GM23338 (cell line): ENCODE results near the gene PTPRE. TPM values are rescaled to one million over a fixed set of nuclear protein-coding genes. Genes with fewer than 3 reads are reported as not detected.

Experiments used
- ATAC-seq: fragments of 200-7000 bp; cut with Tn5 transposase; 3 replicates; pipeline ENCODE4 v1.9.1; 2020
- DNase-seq: peaks from one replicate; pipeline ENCODE4 v3.0.0-alpha.2; 2015; ENCODE audit warnings: low spot score
- H2AFZ ChIP-seq: fragments of 200-600 bp; sonication (generic); 2 replicates; pipeline ENCODE4 v1.8.0; 2016; ENCODE audit warnings: antibody characterized with exemption, mild to moderate bottlenecking, moderate library complexity
- H3F3A ChIP-seq: fragments of 200-600 bp; sonication (generic); replicated peaks from 2 replicates; pipeline ENCODE4 v1.8.0; 2017; ENCODE audit warnings: antibody characterized with exemption, mixed run types, low read depth
- H3K27ac ChIP-seq: fragments of 200-600 bp; sonication (generic); 2 replicates; pipeline ENCODE4 v1.6.1; 2016; ENCODE audit warnings: low read depth
- H3K27me3 ChIP-seq: fragments of 200-600 bp; sonication (generic); 2 replicates; pipeline ENCODE4 v1.8.0; 2016; ENCODE audit warnings: mild to moderate bottlenecking, mixed run types, moderate library complexity; ENCODE audit not compliant: insufficient read depth
- H3K36me3 ChIP-seq: fragments of 200-600 bp; sonication (generic); 2 replicates; pipeline ENCODE4 v1.8.0; 2016; ENCODE audit warnings: mild to moderate bottlenecking; ENCODE audit not compliant: insufficient read depth
- H3K4me1 ChIP-seq: fragments of 200-600 bp; sonication (generic); 2 replicates; pipeline ENCODE4 v1.8.0; 2016; ENCODE audit warnings: mild to moderate bottlenecking, moderate library complexity; ENCODE audit not compliant: insufficient read depth
- H3K4me2 ChIP-seq: fragments of 200-600 bp; sonication (generic); 2 replicates; pipeline ENCODE4 v1.7.1; 2017; ENCODE audit warnings: mixed run types
- H3K4me3 ChIP-seq: fragments of 200-600 bp; sonication (generic); 2 replicates; pipeline ENCODE4 v1.6.1; 2016; ENCODE audit warnings: mixed run types
- H3K79me2 ChIP-seq: fragments of 200-600 bp; sonication (generic); replicated peaks from 2 replicates; pipeline ENCODE4 v1.8.0; 2017; ENCODE audit warnings: mild to moderate bottlenecking; ENCODE audit not compliant: insufficient read depth
- H3K9me2 ChIP-seq: fragments of 200-600 bp; sonication (generic); 2 replicates; pipeline ENCODE4 v1.8.0; 2017; ENCODE audit not compliant: insufficient read depth
- H4K20me1 ChIP-seq: fragments of 200-600 bp; sonication (generic); replicated peaks from 2 replicates; pipeline ENCODE4 v1.8.0; 2017; ENCODE audit warnings: mild to moderate bottlenecking; ENCODE audit not compliant: insufficient read depth
- H3K27ac Mint-ChIP-seq: 2 replicates; pipeline ENCODE4 v1.8.0; 2020; ENCODE audit warnings: inconsistent platforms, mild to moderate bottlenecking, moderate library complexity, mixed read lengths
- H3K27me3 Mint-ChIP-seq: 3 replicates; pipeline ENCODE4 v1.8.0; 2022; ENCODE audit warnings: low read depth, mild to moderate bottlenecking, moderate library complexity, mixed read lengths, inconsistent platforms; ENCODE audit not compliant: insufficient read depth, poor library complexity
- H3K36me3 Mint-ChIP-seq: 3 replicates; pipeline ENCODE4 v1.8.0; 2021; ENCODE audit warnings: low read depth, mild to moderate bottlenecking, inconsistent platforms, moderate library complexity, mixed read lengths
- H3K4me1 Mint-ChIP-seq: 3 replicates; pipeline ENCODE4 v1.8.0; 2020; ENCODE audit warnings: mild to moderate bottlenecking, inconsistent platforms, mixed read lengths
- H3K4me3 Mint-ChIP-seq: 3 replicates; pipeline ENCODE4 v1.8.0; 2021; ENCODE audit warnings: moderate library complexity, mild to moderate bottlenecking, inconsistent platforms, mixed read lengths
- H3K9me3 Mint-ChIP-seq: 3 replicates; pipeline ENCODE4 v1.8.0; 2020; ENCODE audit warnings: moderate library complexity, mild to moderate bottlenecking, inconsistent platforms, mixed read lengths
- CREB1 ChIP-seq: fragments of 250-450 bp; sonication (Bioruptor Pico); IDR thresholded peaks from 2 replicates; pipeline ENCODE4 v1.5.0; 2020; ENCODE audit warnings: low read depth, mild to moderate bottlenecking, moderate library complexity
- EZH2 ChIP-seq: fragments of 200-600 bp; sonication (generic); IDR thresholded peaks from one replicate; pipeline ENCODE4 v1.8.0; 2017; ENCODE audit warnings: antibody characterized with exemption, mild to moderate bottlenecking, low read depth; ENCODE audit not compliant: unreplicated experiment
- EZH2phosphoT487 ChIP-seq: fragments of 200-600 bp; sonication (generic); IDR thresholded peaks from one replicate; pipeline ENCODE4 v1.8.1; 2018; ENCODE audit warnings: antibody characterized with exemption; ENCODE audit not compliant: unreplicated experiment
- JUNB ChIP-seq: IDR thresholded peaks from one replicate; pipeline ENCODE4 v1.6.1; 2016; ENCODE audit warnings: antibody characterized with exemption; ENCODE audit not compliant: unreplicated experiment
- NANOG ChIP-seq: IDR thresholded peaks from 2 replicates; pipeline ENCODE4 v1.6.1; 2016; ENCODE audit warnings: antibody characterized with exemption, borderline replicate concordance
- POLR2AphosphoS5 ChIP-seq: IDR thresholded peaks from 2 replicates; pipeline ENCODE4 v1.6.1; 2016; ENCODE audit warnings: antibody characterized with exemption, low read depth
- STAT1 ChIP-seq: IDR thresholded peaks from one replicate; pipeline ENCODE4 v1.6.1; 2016; ENCODE audit warnings: antibody characterized with exemption; ENCODE audit not compliant: unreplicated experiment
- ZNF114 ChIP-seq: fragments of 250-450 bp; sonication (Bioruptor Pico); IDR thresholded peaks from 2 replicates; pipeline ENCODE4 v1.5.0; 2020; ENCODE audit warnings: mild to moderate bottlenecking, moderate library complexity
- ZNF331 ChIP-seq: fragments of 250-450 bp; sonication (Bioruptor Pico); IDR thresholded peaks from 2 replicates; pipeline ENCODE4 v1.5.0; 2020; ENCODE audit warnings: low read depth, mild to moderate bottlenecking, moderate library complexity
- polyA plus RNA-seq: library from polyadenylated mRNA; unstranded; fragments of >200 nt; fragmentation: Nextera tagmentation; extraction: Ambion mirVana; gene quantifications from 2 replicates; pipeline ENCODE4 v1.2.1, GENCODE V29; 2016
- total RNA-seq: library from RNA; depleted of rRNA; stranded (reverse); fragments of >200 nt; shearing (Covaris generic); gene quantifications from 2 replicates; pipeline ENCODE4 v1.2.3, GENCODE V29; 2014
- TF ChIP-seq, protein P1 (sequence below): fragments of 250-450 bp; sonication (Bioruptor Pico); IDR thresholded peaks from 2 replicates; pipeline ENCODE4 v1.5.0; 2020; ENCODE audit warnings: mild to moderate bottlenecking, moderate library complexity
- TF ChIP-seq, protein P2 (sequence below): IDR thresholded peaks from 2 replicates; pipeline ENCODE4 v1.6.1; 2016; ENCODE audit warnings: antibody characterized with exemption
- TF ChIP-seq, protein P3 (sequence below): IDR thresholded peaks from one replicate; pipeline ENCODE4 v1.6.1; 2018; ENCODE audit warnings: antibody characterized with exemption; ENCODE audit not compliant: unreplicated experiment
- TF ChIP-seq, protein P4 (sequence below), 2 experiments: fragments of 200-600 bp in 1 of 2; sonication (generic) in 1 of 2; conservative IDR thresholded peaks; 2 replicates each; pipeline versions ENCODE4 v1.5.1 to v1.6.1; 2016 to 2017; ENCODE audit warnings: antibody characterized with exemption in 2 of 2, low read depth in 2 of 2, mild to moderate bottlenecking in 2 of 2, moderate library complexity in 1 of 2

Gene PTPRE
- total and polyA plus RNA-seq, 2 experiments from 2014 or later = 0.34 to 0.42 TPM

DNA sequence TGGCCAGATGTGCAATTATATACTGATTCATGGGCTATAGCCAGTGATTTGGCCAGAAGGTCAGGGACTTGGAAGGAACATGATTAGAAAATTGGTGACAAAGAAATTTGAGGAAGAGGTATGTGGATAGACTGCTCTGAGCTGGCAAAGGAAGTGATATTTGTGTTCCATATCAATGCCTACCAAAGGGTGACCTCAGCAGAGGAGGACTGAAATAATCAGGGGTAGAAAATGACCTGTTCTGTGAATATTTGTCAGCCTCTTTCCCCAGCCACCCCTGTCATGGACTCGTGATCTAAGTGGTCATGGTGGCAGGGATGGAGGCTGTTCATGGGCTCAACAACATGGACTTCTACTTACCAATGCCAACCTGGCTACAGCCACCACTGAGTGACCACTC is 47.0 kb downstream of the PTPRE start:
- H3K36me3 Mint-ChIP-seq = no peaks in the 10 kb centered on the region
- Histone ChIP-seq H2AFZ (no peak overlapping the region), H3K27me3 (no peaks in the 10 kb centered on the region), H3K4me1 (no peaks in the 10 kb centered on the region), H3K36me3 (no peaks in the 10 kb centered on the region), H4K20me1 (no peaks in the 10 kb centered on the region), H3K27ac (no peak overlapping the region), H3K4me2 (no peak overlapping the region), H3K79me2 (no peaks in the 10 kb centered on the region), H3K9me2 (no peaks in the 10 kb centered on the region), H3F3A (no peaks in the 10 kb centered on the region), H3K4me3 (no peak overlapping the region)
- H3K27me3 Mint-ChIP-seq = no peaks in the 10 kb centered on the region
- H3K9me3 Mint-ChIP-seq = no peaks in the 10 kb centered on the region; the same call in 2 of the 3 replicates
- no peak overlapping the region for H3K27ac Mint-ChIP-seq
- TF ChIP-seq CREB1 (CRISPR knock-in tag) (no peak), ZNF114 (CRISPR knock-in tag) (no peak), JUNB (no peak), ZNF331 (CRISPR knock-in tag) (no peak), POLR2AphosphoS5 (no peak), EZH2phosphoT487 (no peak), EZH2 (no peak), STAT1 (no peak), NANOG (no peak)
- TF ChIP-seq, protein P1, sequence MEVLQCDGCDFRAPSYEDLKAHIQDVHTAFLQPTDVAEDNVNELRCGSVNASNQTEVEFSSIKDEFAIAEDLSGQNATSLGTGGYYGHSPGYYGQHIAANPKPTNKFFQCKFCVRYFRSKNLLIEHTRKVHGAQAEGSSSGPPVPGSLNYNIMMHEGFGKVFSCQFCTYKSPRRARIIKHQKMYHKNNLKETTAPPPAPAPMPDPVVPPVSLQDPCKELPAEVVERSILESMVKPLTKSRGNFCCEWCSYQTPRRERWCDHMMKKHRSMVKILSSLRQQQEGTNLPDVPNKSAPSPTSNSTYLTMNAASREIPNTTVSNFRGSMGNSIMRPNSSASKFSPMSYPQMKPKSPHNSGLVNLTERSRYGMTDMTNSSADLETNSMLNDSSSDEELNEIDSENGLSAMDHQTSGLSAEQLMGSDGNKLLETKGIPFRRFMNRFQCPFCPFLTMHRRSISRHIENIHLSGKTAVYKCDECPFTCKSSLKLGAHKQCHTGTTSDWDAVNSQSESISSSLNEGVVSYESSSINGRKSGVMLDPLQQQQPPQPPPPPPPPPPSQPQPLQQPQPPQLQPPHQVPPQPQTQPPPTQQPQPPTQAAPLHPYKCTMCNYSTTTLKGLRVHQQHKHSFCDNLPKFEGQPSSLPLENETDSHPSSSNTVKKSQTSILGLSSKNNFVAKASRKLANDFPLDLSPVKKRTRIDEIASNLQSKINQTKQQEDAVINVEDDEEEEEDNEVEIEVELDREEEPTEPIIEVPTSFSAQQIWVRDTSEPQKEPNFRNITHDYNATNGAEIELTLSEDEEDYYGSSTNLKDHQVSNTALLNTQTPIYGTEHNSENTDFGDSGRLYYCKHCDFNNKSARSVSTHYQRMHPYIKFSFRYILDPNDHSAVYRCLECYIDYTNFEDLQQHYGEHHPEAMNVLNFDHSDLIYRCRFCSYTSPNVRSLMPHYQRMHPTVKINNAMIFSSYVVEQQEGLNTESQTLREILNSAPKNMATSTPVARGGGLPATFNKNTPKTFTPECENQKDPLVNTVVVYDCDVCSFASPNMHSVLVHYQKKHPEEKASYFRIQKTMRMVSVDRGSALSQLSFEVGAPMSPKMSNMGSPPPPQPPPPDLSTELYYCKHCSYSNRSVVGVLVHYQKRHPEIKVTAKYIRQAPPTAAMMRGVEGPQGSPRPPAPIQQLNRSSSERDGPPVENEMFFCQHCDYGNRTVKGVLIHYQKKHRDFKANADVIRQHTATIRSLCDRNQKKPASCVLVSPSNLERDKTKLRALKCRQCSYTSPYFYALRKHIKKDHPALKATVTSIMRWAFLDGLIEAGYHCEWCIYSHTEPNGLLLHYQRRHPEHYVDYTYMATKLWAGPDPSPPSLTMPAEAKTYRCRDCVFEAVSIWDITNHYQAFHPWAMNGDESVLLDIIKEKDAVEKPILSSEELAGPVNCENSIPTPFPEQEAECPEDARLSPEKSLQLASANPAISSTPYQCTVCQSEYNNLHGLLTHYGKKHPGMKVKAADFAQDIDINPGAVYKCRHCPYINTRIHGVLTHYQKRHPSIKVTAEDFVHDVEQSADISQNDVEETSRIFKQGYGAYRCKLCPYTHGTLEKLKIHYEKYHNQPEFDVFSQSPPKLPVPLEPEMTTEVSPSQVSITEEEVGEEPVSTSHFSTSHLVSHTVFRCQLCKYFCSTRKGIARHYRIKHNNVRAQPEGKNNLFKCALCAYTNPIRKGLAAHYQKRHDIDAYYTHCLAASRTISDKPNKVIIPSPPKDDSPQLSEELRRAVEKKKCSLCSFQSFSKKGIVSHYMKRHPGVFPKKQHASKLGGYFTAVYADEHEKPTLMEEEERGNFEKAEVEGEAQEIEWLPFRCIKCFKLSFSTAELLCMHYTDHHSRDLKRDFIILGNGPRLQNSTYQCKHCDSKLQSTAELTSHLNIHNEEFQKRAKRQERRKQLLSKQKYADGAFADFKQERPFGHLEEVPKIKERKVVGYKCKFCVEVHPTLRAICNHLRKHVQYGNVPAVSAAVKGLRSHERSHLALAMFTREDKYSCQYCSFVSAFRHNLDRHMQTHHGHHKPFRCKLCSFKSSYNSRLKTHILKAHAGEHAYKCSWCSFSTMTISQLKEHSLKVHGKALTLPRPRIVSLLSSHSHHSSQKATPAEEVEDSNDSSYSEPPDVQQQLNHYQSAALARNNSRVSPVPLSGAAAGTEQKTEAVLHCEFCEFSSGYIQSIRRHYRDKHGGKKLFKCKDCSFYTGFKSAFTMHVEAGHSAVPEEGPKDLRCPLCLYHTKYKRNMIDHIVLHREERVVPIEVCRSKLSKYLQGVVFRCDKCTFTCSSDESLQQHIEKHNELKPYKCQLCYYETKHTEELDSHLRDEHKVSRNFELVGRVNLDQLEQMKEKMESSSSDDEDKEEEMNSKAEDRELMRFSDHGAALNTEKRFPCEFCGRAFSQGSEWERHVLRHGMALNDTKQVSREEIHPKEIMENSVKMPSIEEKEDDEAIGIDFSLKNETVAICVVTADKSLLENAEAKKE (CRISPR knock-in tag) = no peak
- TF ChIP-seq, protein P2, sequence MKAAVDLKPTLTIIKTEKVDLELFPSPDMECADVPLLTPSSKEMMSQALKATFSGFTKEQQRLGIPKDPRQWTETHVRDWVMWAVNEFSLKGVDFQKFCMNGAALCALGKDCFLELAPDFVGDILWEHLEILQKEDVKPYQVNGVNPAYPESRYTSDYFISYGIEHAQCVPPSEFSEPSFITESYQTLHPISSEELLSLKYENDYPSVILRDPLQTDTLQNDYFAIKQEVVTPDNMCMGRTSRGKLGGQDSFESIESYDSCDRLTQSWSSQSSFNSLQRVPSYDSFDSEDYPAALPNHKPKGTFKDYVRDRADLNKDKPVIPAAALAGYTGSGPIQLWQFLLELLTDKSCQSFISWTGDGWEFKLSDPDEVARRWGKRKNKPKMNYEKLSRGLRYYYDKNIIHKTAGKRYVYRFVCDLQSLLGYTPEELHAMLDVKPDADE = no peak
- TF ChIP-seq, protein P3, sequence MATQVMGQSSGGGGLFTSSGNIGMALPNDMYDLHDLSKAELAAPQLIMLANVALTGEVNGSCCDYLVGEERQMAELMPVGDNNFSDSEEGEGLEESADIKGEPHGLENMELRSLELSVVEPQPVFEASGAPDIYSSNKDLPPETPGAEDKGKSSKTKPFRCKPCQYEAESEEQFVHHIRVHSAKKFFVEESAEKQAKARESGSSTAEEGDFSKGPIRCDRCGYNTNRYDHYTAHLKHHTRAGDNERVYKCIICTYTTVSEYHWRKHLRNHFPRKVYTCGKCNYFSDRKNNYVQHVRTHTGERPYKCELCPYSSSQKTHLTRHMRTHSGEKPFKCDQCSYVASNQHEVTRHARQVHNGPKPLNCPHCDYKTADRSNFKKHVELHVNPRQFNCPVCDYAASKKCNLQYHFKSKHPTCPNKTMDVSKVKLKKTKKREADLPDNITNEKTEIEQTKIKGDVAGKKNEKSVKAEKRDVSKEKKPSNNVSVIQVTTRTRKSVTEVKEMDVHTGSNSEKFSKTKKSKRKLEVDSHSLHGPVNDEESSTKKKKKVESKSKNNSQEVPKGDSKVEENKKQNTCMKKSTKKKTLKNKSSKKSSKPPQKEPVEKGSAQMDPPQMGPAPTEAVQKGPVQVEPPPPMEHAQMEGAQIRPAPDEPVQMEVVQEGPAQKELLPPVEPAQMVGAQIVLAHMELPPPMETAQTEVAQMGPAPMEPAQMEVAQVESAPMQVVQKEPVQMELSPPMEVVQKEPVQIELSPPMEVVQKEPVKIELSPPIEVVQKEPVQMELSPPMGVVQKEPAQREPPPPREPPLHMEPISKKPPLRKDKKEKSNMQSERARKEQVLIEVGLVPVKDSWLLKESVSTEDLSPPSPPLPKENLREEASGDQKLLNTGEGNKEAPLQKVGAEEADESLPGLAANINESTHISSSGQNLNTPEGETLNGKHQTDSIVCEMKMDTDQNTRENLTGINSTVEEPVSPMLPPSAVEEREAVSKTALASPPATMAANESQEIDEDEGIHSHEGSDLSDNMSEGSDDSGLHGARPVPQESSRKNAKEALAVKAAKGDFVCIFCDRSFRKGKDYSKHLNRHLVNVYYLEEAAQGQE = no peak
- TF ChIP-seq, protein P4, sequence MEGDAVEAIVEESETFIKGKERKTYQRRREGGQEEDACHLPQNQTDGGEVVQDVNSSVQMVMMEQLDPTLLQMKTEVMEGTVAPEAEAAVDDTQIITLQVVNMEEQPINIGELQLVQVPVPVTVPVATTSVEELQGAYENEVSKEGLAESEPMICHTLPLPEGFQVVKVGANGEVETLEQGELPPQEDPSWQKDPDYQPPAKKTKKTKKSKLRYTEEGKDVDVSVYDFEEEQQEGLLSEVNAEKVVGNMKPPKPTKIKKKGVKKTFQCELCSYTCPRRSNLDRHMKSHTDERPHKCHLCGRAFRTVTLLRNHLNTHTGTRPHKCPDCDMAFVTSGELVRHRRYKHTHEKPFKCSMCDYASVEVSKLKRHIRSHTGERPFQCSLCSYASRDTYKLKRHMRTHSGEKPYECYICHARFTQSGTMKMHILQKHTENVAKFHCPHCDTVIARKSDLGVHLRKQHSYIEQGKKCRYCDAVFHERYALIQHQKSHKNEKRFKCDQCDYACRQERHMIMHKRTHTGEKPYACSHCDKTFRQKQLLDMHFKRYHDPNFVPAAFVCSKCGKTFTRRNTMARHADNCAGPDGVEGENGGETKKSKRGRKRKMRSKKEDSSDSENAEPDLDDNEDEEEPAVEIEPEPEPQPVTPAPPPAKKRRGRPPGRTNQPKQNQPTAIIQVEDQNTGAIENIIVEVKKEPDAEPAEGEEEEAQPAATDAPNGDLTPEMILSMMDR (conservative IDR thresholded peaks at IDR 0.05; ENCODE audit: low read depth in 2 of 2) = no peak
- H3K4me1 Mint-ChIP-seq = no peaks in the 10 kb centered on the region
- no peak overlapping the region for H3K4me3 Mint-ChIP-seq
- ATAC-seq = no peak
- DNase-seq = no peak
